Measurements from ENCODE around the gene MAPK8IP3. TPM values are rescaled to one million over a fixed set of nuclear protein-coding genes. Genes with fewer than 3 reads are reported as not detected.

Gene MAPK8IP3
- total RNA-seq, 1 donor from 2014 or later: 37.5 TPM

GRCh38 chr16:1740234-1740633, 34.2 kb downstream of the MAPK8IP3 start:
- no peak for DNase-seq (ENCODE audit: low read depth)
- TF ChIP-seq, protein P1, sequence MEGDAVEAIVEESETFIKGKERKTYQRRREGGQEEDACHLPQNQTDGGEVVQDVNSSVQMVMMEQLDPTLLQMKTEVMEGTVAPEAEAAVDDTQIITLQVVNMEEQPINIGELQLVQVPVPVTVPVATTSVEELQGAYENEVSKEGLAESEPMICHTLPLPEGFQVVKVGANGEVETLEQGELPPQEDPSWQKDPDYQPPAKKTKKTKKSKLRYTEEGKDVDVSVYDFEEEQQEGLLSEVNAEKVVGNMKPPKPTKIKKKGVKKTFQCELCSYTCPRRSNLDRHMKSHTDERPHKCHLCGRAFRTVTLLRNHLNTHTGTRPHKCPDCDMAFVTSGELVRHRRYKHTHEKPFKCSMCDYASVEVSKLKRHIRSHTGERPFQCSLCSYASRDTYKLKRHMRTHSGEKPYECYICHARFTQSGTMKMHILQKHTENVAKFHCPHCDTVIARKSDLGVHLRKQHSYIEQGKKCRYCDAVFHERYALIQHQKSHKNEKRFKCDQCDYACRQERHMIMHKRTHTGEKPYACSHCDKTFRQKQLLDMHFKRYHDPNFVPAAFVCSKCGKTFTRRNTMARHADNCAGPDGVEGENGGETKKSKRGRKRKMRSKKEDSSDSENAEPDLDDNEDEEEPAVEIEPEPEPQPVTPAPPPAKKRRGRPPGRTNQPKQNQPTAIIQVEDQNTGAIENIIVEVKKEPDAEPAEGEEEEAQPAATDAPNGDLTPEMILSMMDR (conservative IDR thresholded peaks at IDR 0.05; ENCODE audit: low read depth, low read length): no peak
- no peak overlapping the region for H3K4me3 ChIP-seq (ENCODE audit: low read depth, low read length)

- no peak overlapping the region for H3K4me3 ChIP-seq (ENCODE audit: low read depth, low read length)
- DNase-seq (ENCODE audit: low read depth): no peak
- TF ChIP-seq, protein P1 (conservative IDR thresholded peaks at IDR 0.05; ENCODE audit: low read depth, low read length): no peak
These were observed 34.9 kb downstream of the MAPK8IP3 start for GRCh38 chr16:1740781-1741490.

- DNase-seq (ENCODE audit: low read depth): no peak
- TF ChIP-seq, protein P1 (conservative IDR thresholded peaks at IDR 0.05; ENCODE audit: low read depth, low read length): no peak
- H3K4me3 ChIP-seq (ENCODE audit: low read depth, low read length): no peak overlapping the region
These were observed 35.7 kb downstream of the MAPK8IP3 start for GRCh38 chr16:1741553-1742165.

- no peak overlapping the region for H3K4me3 ChIP-seq (ENCODE audit: low read depth, low read length)
- TF ChIP-seq, protein P1 (conservative IDR thresholded peaks at IDR 0.05; ENCODE audit: low read depth, low read length): no peak
- DNase-seq (ENCODE audit: low read depth): no peak
These were observed 37.7 kb downstream of the MAPK8IP3 start for GRCh38 chr16:1743376-1744337.

DNA sequence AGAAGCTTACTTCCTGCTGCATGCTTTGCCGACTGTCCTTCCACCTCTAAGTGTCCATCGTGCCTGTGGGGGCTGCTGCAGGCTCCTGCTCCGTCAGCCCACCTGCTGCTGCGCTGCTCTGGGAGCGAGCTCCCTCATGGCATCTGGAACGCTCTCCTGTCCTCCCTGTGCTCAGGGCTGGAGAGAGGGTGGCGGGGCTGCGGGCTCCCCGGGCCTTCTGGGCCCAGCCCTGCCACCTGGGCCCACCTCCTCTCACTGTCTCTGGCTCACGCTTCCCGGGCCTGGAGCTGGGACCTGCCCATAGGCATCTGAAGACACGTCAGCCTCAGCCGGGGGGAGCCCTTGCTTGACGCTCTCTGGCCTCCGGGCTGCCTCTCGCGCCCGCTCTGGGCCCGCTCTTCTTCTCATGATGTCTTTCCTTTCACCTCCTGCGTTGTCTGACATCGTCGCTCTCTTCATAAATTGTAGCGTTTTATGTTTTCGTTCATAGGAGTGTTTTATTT, 38.4 kb downstream of the MAPK8IP3 start:
- H3K4me3 ChIP-seq (ENCODE audit: low read depth, low read length): no peak overlapping the region
- TF ChIP-seq, protein P1 (conservative IDR thresholded peaks at IDR 0.05; ENCODE audit: low read depth, low read length): no peak
- no peak for DNase-seq (ENCODE audit: low read depth)

GRCh38 chr16:1745181-1745899, 39.3 kb downstream of the MAPK8IP3 start:
- H3K4me3 ChIP-seq (ENCODE audit: low read depth, low read length): no peak overlapping the region
- TF ChIP-seq, protein P1 (conservative IDR thresholded peaks at IDR 0.05; ENCODE audit: low read depth, low read length): no peak
- DNase-seq (ENCODE audit: low read depth): no peak

Data from epithelial cell of proximal tubule (primary cell).